ENCODE data around the gene SORCS1.
"Not testable (repeated sequence)": the region's sequence is repeated elsewhere in the genome, so short reads cannot be mapped to it uniquely, and the experiment has no call there.

The SORCS1 gene

GRCh38 chr10:107051769-107052168, 112.7 kb downstream of the SORCS1 start:
- DNase-seq (ENCODE audit: low read depth in 2 of 2) = no peak

- DNase-seq (ENCODE audit: low read depth in 2 of 2) = no peak
These were observed 121.0 kb downstream of the SORCS1 start for GRCh38 chr10:107043461-107043860.

GRCh38 chr10:107037192-107038122, 127.0 kb downstream of the SORCS1 start:
- no peak for DNase-seq (ENCODE audit: low read depth in 2 of 2)

- no peak for DNase-seq (ENCODE audit: low read depth in 2 of 2)
These were observed 130.6 kb downstream of the SORCS1 start for GRCh38 chr10:107033799-107034422.

GRCh38 chr10:107032700-107033401, 131.7 kb downstream of the SORCS1 start:
- no peak for DNase-seq (ENCODE audit: low read depth in 2 of 2)

- DNase-seq (ENCODE audit: low read depth in 2 of 2) = no peak
These were observed 132.4 kb downstream of the SORCS1 start for GRCh38 chr10:107031931-107032699.

GRCh38 chr10:107028236-107028635, 136.3 kb downstream of the SORCS1 start:
- no peak for DNase-seq (ENCODE audit: low read depth in 2 of 2)

GRCh38 chr10:107025676-107026075, 138.8 kb downstream of the SORCS1 start:
- no peak for DNase-seq (ENCODE audit: low read depth in 2 of 2)

- DNase-seq (ENCODE audit: low read depth in 2 of 2) = not testable (repeated sequence)
These were observed 140.5 kb downstream of the SORCS1 start for GRCh38 chr10:107024033-107024432.

- DNase-seq (ENCODE audit: low read depth in 2 of 2) = no peak
These were observed 141.7 kb downstream of the SORCS1 start for GRCh38 chr10:107022600-107023354.

GRCh38 chr10:107019154-107019553, 145.4 kb downstream of the SORCS1 start:
- DNase-seq (ENCODE audit: low read depth in 2 of 2) = no peak

GRCh38 chr10:107013258-107014006, 151.1 kb downstream of the SORCS1 start:
- DNase-seq (ENCODE audit: low read depth in 2 of 2) = no peak

- no peak for DNase-seq (ENCODE audit: low read depth in 2 of 2)
These were observed 152.5 kb downstream of the SORCS1 start for GRCh38 chr10:107011992-107012391.

GRCh38 chr10:107011105-107011504, 153.4 kb downstream of the SORCS1 start:
- no peak for DNase-seq (ENCODE audit: low read depth in 2 of 2)

- no peak for DNase-seq (ENCODE audit: low read depth in 2 of 2)
These were observed 154.0 kb downstream of the SORCS1 start for GRCh38 chr10:107010531-107010930.

- no peak for DNase-seq (ENCODE audit: low read depth in 2 of 2)
These were observed 160.1 kb downstream of the SORCS1 start for GRCh38 chr10:107004362-107004761.

- no peak for DNase-seq (ENCODE audit: low read depth in 2 of 2)
These were observed 162.4 kb downstream of the SORCS1 start for GRCh38 chr10:107002068-107002467.

- no peak for DNase-seq (ENCODE audit: low read depth in 2 of 2)
These were observed 165.3 kb downstream of the SORCS1 start for GRCh38 chr10:106999118-106999707.

GRCh38 chr10:106997721-106998120, 166.8 kb downstream of the SORCS1 start:
- DNase-seq (ENCODE audit: low read depth in 2 of 2) = no peak

GRCh38 chr10:106996510-106996909, 168.0 kb downstream of the SORCS1 start:
- no peak for DNase-seq (ENCODE audit: low read depth in 2 of 2)

Data from stimulated activated CD8-positive, alpha-beta memory T cell treated with anti-CD3 and anti-CD28 coated beads, Interleukin-7, amount 100 ng/mL, for 4 hours (primary cell).